ENCODE data around the gene SDK1.

SDK1 gene

GRCh38 chr7:4030346-4030950, 729.4 kb downstream of the SDK1 start:
- Histone ChIP-seq H3K27ac (ENCODE audit: poor library complexity, severe bottlenecking) (no peak overlapping the region), H3K27me3 (ENCODE audit: insufficient read depth, poor library complexity, severe bottlenecking) (no peaks in the 10 kb centered on the region), H3K9me3 (ENCODE audit: severe bottlenecking) (no peaks in the 10 kb centered on the region), H3K4me1 (ENCODE audit: insufficient read depth, poor library complexity, severe bottlenecking) (no peaks in the 10 kb centered on the region), H3K36me3 (ENCODE audit: low read depth) (no peaks in the 10 kb centered on the region), H3K4me3 (ENCODE audit: severe bottlenecking) (no peak overlapping the region)
- DNase-seq (ENCODE audit: low spot score) (no peak), ATAC-seq (ENCODE audit: low read depth) (no peak)
- no peak for TF ChIP-seq CTCF (IDR thresholded peaks at IDR 0.05; ENCODE audit: poor library complexity, severe bottlenecking)

GRCh38 chr7:4033996-4034395, 732.9 kb downstream of the SDK1 start:
- Histone ChIP-seq H3K4me1 (ENCODE audit: insufficient read depth, poor library complexity, severe bottlenecking) (no peaks in the 10 kb centered on the region), H3K27ac (ENCODE audit: poor library complexity, severe bottlenecking) (no peak overlapping the region), H3K9me3 (ENCODE audit: severe bottlenecking) (no peaks in the 10 kb centered on the region), H3K36me3 (ENCODE audit: low read depth) (no peaks in the 10 kb centered on the region), H3K4me3 (ENCODE audit: severe bottlenecking) (no peak overlapping the region), H3K27me3 (ENCODE audit: insufficient read depth, poor library complexity, severe bottlenecking) (no peaks in the 10 kb centered on the region)
- TF ChIP-seq CTCF (IDR thresholded peaks at IDR 0.05; ENCODE audit: poor library complexity, severe bottlenecking) = no peak
- ATAC-seq (ENCODE audit: low read depth) (no peak), DNase-seq (ENCODE audit: low spot score) (no peak)

- TF ChIP-seq CTCF (IDR thresholded peaks at IDR 0.05; ENCODE audit: poor library complexity, severe bottlenecking) = no peak
- H3K27ac ChIP-seq (ENCODE audit: poor library complexity, severe bottlenecking) = no peak overlapping the region
- H3K27me3 ChIP-seq (ENCODE audit: insufficient read depth, poor library complexity, severe bottlenecking) = no peaks in the 10 kb centered on the region
- peaks cover 2% of the 10 kb centered on the region for H3K9me3 ChIP-seq (ENCODE audit: severe bottlenecking)
- H3K4me1 ChIP-seq (ENCODE audit: insufficient read depth, poor library complexity, severe bottlenecking) = no peaks in the 10 kb centered on the region
- no peak for DNase-seq (ENCODE audit: low spot score)
- no peak for ATAC-seq (ENCODE audit: low read depth)
- H3K4me3 ChIP-seq (ENCODE audit: severe bottlenecking) = no peak overlapping the region
- no peaks in the 10 kb centered on the region for H3K36me3 ChIP-seq (ENCODE audit: low read depth)
Observed at GRCh38 chr7:4037308-4037707, 736.3 kb downstream of the SDK1 start.

- DNase-seq (ENCODE audit: low spot score) = no peak
- ATAC-seq (ENCODE audit: low read depth) = no peak
- Histone ChIP-seq H3K9me3 (ENCODE audit: severe bottlenecking) (peaks cover 2% of the 10 kb centered on the region), H3K4me3 (ENCODE audit: severe bottlenecking) (no peak overlapping the region), H3K27ac (ENCODE audit: poor library complexity, severe bottlenecking) (no peak overlapping the region), H3K4me1 (ENCODE audit: insufficient read depth, poor library complexity, severe bottlenecking) (no peaks in the 10 kb centered on the region), H3K36me3 (ENCODE audit: low read depth) (no peaks in the 10 kb centered on the region), H3K27me3 (ENCODE audit: insufficient read depth, poor library complexity, severe bottlenecking) (no peaks in the 10 kb centered on the region)
- TF ChIP-seq CTCF (IDR thresholded peaks at IDR 0.05; ENCODE audit: poor library complexity, severe bottlenecking) = no peak
Observed at GRCh38 chr7:4037877-4038276, 736.8 kb downstream of the SDK1 start.

GRCh38 chr7:4040109-4040928, 739.3 kb downstream of the SDK1 start:
- ATAC-seq (ENCODE audit: low read depth) (no peak), DNase-seq (ENCODE audit: low spot score) (no peak)
- peaks cover 2% of the 10 kb centered on the region for H3K9me3 ChIP-seq (ENCODE audit: severe bottlenecking)
- H3K27me3 ChIP-seq (ENCODE audit: insufficient read depth, poor library complexity, severe bottlenecking) = no peaks in the 10 kb centered on the region
- H3K36me3 ChIP-seq (ENCODE audit: low read depth) = no peaks in the 10 kb centered on the region
- H3K27ac ChIP-seq (ENCODE audit: poor library complexity, severe bottlenecking) = no peak overlapping the region
- H3K4me3 ChIP-seq (ENCODE audit: severe bottlenecking) = no peak overlapping the region
- H3K4me1 ChIP-seq (ENCODE audit: insufficient read depth, poor library complexity, severe bottlenecking) = no peaks in the 10 kb centered on the region
- TF ChIP-seq CTCF (IDR thresholded peaks at IDR 0.05; ENCODE audit: poor library complexity, severe bottlenecking) = no peak

Measured in RWPE2 (cell line).